Non-pigmented ciliary epithelial cell (primary cell): Measurements from ENCODE around the gene CT47A1.
"Not testable (repeated sequence)": the region's sequence is repeated elsewhere in the genome, so short reads cannot be mapped to it uniquely, and the experiment has no call there.

Experiments
- DNase-seq: peaks from one replicate; pipeline ENCODE4 v3.0.0-alpha.2; 2010; ENCODE audit warnings: low read depth

The CT47A1 gene

DNA sequence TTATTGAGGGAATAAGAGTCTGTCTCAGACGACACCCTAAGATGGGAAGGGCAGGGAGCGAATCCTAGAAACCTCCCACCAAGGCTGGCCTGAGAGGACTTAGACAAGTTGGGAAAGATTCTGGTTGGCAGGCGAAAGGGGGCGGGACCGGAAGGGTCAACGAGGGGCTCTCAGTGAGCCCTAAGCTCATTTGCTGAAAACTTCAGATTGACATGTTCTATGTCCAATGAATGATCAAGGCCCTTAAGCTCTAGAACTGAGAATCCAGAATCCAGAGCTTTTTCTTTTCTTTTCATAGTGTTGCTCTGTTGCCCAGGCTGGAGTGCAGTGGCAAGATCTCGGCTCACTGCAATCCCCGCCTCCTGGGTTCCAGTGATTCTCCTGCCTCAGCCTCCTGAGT lies at the start of gene CT47A1:
Gene CT47A1 (minus strand): TSS at position 101 of the 400 bp plus-strand sequence. CDS start 231 bp downstream, outside the sequence.
- DNase-seq, result not testable (repeated sequence)

DNA sequence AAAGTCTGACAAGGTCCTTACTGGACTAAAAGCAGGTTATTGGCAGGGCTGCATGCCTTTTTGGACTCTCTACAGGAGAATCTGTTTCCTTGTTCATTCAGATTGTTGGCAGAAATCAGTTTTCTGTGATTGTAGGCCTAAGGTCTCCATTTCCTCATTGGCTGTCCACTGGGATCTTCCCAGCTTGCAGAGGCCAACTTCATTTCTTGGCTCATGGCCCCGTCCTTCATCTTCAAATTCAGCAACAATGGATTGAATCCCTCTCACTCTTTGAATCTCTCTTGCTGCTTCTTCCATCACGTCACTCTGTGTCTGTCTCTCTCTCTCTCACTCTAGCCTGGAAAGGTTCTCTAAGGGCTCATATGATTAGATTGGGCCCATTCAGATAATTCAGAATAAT lies 47.0 kb upstream of the CT47A1 start:
- DNase-seq, result no peak

DNA sequence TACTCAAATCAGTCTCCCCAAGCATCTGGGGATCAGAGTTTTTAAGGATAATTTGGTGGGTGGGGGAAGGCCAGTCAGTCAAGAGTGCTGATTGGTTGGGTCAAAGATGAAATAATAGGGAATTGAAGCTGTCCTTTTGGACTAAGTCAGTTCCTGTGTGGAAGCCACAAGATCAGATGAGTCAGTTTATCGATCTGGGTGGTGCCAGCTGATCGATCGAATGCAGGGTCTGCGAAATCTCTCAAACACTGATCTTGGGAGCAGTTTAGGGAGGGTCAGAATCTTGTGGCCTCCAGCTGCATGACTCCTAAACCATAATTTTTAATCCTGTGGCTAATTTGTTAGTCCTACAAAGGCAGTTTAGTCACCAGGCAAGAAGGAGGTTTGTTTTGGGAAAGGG lies 44.5 kb upstream of the CT47A1 start:
- DNase-seq, result no peak

DNA sequence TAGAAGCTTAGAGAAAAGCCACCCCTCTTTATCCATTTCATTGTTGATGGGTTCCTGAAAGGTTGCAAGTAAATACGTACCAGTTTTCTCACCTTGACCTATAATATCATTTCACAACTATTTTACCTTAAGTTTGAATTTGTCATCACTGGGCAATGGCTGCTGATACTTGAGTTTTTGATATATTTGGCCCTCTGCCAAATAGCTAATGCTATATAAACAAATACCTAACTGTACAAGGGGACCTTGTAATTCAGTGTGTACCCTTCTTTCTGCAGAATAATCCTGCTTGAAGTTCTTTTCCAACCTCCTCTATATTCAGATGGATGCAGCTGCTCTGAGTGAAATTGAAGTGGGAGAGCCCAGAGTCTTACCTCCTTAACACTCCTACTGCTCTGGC lies 42.9 kb upstream of the CT47A1 start:
- DNase-seq, result no peak

DNA sequence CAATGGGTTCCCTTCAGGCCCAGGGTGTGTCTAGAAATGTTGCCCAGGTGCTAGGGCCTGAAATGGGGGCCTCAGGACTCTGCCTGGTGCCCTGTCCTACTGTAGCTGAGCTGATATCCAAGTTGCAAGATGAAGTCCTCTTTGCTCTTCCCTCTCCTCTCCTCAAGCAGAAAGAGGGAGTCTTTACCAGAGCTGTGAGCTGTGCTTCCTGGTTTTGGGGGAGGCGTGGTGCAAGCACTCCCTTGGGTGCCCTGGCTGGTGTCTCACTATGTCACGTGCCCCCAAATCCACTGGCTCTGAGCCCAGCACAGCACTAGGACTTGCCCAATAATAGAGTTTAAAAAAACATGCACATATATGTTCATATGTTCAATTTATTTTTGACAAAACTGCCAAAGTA lies 29.3 kb upstream of the CT47A1 start:
- DNase-seq, result no peak

DNA sequence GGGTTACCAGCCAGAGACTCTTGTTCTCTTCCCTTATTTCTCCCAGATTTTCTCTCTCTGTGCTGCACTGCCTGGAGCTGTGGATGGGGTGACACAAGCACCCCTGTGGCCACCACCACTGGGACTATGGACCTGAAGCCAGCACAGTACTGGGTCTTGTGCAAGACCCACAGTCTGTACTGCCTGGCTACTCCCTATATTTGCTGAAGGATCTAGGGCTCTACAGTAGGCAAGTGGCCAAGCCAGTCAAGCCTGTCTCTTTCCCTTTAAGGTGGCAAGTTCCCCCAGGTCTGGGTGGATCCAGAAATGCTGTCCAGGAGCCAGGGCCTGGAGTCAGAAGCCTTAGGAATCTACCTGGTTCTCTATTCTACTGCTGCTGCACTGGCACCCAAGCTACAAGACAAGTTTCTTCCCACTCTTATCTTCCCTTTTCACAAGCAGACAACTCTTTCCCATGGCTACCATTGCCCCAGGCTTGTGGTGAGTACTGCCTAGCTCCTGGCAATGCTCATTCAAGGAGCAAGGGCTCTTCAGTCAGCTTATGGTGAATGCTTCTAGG lies 28.4 kb upstream of the CT47A1 start:
- no peak for DNase-seq

DNA sequence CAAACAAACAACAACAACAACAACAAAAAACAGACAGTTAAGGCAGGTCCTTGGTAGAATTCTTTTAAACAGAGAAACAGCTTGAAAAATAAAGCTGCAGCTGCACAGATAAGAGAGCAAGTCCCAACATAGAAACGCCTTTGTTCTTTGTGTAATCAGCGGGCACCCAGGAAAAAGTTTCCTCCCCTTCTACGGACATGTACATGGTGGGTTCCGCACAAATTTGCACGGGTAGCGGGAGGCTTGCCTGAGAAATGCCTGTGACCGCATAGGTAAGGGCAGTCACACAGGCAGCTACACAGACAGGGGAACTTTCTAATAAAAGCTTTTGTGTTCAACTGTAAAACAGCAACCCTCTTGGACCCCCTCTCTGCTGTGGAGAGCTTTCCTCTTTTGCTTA lies 25.7 kb upstream of the CT47A1 start:
- no peak for DNase-seq

DNA sequence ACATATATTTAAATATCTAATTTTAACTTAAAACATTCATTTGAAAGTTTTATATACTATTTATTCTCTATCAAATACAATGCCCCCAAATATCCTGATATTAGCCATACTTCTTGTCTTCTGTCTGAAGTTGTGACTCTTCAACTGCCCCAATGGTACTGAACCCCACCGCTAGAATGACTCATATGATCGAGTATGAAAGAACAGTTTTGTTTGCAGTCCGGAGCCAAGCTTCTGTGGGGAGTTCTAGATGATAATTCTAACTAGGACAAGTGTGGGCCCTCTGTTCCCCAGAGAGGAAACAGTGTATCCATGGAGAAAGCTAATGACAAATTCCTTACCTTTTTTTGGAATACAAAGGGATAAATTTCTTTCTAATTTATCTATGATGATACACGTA lies 24.7 kb upstream of the CT47A1 start:
- no peak for DNase-seq

DNA sequence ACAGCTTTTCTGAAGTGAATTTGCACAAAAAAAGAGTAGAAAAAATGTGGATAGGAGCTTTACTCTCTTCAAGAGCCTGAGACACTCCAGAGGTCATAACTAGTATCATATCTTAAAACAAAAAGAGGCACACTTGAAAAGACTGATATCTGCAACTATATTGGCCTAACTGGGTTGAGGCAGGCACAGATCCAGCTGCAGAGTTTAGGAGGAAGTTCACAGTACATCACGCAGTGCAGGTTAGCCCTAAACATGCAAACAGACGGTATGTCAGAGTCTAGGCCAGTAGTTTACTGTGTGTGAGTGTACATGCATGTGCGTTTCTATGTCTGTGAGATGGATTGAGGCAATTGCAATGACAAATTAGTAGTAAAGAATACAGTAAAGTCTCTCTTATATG lies 24.2 kb upstream of the CT47A1 start:
- no peak for DNase-seq

DNA sequence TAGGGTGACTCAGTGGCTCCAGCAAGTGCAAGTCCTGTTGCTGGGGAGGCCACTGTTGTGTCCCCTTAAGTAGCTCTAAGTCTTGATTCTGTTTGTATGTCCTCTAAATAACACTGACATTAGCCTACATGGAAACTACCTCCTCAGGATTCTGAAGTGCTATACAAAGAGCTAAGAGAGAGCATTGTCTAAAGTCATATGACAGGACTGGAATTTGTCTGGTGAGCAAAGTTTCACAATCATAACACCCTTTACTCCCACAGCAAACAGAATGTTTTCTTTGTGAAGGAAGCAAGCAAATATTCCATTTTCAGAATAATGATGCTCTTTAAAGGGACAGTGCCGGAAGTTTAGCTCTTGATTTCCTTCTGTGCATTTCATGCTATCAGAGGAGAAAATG lies 23.4 kb upstream of the CT47A1 start:
- no peak for DNase-seq

DNA sequence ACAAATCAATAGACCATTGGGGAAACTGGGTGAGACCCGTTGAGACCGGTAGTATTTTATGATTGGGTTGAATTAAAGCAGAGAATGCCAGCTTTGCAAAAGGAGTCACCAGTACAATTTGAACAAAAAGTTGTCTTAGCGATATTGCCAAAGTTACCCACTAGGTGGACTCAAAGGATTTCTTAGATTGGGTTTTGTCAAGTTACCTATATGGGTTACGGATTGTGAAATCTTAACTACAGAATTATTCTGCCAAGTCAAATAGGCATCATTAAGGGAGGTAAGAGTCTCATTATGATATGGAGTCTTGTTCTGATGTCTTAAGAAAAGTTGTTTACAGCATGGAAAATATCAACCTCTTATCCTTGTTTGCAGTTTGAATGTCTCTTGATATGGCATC lies 15.0 kb upstream of the CT47A1 start:
- no peak for DNase-seq

DNA sequence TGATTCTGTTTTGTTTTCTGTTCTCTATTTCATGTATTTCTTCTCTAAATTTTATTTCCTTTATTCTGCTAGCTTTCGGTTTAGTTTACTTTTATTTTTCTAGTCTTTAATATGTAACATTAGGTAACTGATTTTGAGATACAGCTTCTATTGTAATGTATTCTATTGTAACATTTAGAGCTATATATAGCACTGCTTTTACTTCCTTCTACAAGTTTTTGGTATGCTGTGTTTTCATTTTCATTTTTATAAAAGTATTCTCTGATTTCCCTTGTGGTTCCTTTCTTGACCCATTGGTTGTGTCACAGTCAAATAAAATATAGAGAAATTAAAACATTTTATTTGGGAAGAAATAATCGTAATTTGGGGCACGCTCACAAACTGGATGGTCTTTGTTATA lies 13.9 kb upstream of the CT47A1 start:
- no peak for DNase-seq

DNA sequence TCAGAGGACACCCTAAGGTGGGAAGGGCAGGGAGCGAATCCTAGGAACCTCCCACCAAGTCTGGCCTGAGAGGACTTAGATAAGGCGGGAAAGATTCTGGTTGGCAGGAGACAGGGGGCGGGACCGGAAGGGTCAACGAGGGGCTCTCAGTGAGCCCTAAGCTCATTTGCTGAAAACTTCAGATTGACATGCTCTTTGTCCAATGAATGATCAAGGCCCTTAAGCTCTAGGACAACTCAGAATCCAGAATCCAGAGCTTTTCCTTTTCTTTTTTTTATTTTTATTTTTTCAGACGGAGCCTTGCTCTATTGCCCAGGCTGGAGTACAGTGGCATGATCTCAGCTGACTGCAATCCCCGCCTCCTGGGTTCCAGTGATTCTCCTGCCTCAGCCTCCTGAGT lies 29.1 kb downstream of the CT47A1 start, which contains the start of gene CT47A7:
Gene CT47A7 (minus strand): TSS at position 101 of the 400 bp plus-strand sequence. CDS start 255 bp downstream, outside the sequence.
- DNase-seq, result not testable (repeated sequence)
